Stimulated activated CD8-positive, alpha-beta memory T cell treated with anti-CD3 and anti-CD28 coated beads, Interleukin-7, amount 100 ng/mL, for 48 hours (primary cell): Measurements from ENCODE around the gene SIL1.
"Not testable (repeated sequence)": the region's sequence is repeated elsewhere in the genome, so short reads cannot be mapped to it uniquely, and the experiment has no call there.

Source experiments
- DNase-seq, 2 donors: peaks; one replicate each; pipeline ENCODE4 v3.0.0-alpha.2; 2020; ENCODE audit warnings: low read depth in 1 of 2; ENCODE audit errors: extremely low read depth in 1 of 2

Gene SIL1

GRCh38 chr5:139113892-139114291, 84.3 kb downstream of the SIL1 start:
- no peak for DNase-seq

DNA sequence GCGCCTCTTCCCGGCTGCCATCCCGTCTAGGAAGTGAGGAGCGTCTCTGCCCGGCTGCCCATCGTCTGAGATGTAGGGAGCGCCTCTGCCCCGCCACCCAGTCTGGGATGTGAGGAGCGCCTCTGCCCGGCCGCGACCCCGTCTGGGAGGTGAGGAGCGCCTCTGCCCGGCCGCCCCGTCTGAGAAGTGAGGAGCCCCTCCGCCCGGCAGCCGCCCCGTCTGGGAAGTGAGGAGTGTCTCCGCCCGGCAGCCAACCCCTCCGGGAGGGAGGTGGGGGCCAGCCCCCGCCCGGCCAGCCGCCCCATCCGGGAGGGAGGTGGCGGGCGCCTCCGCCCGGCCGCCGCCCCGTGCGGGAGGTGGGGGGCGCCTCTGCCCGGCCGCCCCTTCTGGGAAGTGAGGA, 85.8 kb downstream of the SIL1 start:
- not testable (repeated sequence) for DNase-seq

- no peak for DNase-seq
Measured at GRCh38 chr5:139110526-139111168, 87.5 kb downstream of the SIL1 start.

DNA sequence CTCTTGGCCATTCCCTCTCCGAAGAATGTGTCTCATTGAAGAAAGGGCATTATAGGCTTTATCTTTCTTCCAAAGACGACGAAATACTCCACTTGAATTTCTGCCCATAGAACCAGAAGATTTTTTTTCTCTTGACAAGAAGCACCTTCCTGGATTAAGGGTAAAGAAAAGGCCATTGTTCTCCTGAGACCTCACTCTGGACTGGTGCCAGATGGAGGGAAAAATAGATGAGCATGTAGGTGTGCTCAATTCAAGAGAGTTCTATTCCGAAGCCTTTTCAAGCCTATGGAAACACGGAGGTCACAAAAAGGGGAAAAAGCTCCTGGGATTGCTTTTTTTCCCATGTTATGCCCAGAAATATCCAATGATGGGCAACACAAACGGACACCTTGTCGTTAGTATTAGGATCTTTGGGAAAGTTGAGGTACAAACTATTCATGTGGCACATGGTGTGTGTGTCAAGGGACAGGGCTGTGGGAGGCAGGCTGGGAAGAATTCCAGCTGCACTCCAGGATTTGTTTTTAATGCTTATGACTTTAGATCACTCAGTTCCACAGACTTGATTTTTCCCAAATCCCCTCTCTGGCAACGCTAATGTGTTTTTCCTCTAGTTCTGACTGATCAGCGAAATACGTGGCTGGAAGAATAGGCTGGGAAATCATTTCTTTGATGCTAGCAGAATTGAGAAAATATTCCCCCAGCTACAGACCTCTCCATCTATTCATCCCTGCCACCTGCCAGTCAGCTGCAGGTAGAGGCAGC, 89.9 kb downstream of the SIL1 start:
- no peak for DNase-seq

DNA sequence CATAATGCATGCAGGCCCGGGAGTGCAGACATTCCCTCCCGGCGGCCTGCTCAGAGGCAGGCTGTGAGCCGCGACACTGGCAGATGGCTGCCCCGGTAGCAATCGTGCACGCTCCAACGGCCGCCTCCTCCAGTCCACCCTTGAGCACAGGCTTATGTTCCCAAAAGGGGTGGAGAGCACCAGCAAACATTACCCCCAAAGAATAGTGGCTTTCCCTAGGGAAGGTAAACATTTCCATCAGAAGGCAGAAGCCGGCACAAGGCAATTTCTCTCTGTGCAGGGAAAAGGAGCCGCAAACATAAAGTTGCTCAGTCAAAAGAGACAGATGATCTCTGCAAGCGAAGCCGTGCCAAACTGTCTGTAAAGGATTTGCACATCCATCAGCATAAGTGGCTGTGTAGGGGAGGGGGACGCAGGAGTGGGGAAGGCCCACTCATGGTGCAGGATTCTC, 92.5 kb downstream of the SIL1 start:
- DNase-seq: no peak

DNA sequence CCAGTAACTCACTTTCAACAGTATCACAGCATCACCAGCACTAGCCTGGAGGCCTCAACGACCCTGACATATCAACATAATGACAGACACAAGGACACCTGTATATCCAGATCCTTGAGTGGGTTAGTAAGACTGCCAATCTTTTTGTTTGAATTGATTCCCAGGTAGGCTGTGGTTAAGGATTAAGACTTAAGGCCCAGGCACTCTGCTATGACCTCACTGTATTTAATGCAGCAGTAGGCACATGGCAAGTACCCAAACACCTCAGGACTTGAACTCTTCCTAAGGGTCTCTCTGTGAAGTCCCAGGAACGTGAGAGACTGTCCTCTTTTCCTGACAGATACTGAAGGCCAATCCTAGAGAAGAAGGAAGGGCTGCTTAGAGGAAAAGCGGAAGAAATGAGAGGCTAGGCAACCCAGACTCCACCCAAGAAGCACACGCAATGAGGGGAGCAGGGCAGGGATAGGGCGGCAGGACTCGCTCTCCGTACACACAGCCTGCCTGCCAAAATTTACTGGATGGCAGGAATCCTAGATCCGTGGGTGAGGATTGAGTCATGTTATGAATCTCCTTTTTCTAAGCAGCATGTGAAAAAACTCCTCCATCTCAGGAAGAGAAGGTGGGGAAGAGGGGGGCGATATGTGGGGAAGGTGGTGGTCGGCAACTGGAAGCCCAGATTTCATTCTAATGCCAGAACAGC, 93.4 kb downstream of the SIL1 start:
- DNase-seq: no peak

DNA sequence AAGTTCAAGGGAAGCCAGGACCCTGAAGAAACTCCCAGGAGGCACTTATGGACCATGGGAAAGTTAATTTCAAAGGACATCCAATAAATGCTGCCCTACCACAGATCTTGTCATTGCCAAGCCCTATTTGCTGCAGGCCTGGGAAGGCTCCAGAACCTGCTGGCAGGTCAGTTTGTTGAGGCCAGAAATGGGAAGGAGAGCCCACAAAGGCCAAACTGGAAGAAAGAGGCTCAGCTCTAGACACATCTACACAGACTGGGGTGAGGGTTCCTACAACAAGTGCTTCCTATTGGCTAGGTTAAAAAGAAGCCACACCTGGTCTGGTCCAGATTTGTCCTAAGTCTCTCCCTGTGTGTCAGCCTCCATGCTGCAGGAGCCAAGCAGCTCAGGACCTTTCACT, 94.4 kb downstream of the SIL1 start:
- DNase-seq: no peak

DNA sequence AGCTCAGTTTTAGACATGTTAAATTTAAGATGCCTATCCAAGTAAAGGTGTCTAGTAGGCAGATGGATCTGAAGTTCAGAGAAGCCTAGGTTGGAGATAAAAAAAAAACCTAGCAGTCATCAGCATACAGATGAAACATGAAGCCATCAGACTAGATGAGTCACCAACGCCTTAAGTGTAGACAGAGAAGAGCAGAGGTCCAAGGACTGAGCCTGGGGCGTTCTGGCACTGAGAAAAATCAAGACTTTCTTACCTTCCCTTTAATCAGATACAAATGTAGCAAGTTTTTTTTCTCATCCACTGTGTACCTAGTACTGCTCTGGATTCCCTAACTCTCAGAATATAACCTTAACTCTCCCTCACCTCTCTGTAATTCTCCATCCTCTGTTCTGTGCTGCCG, 97.3 kb downstream of the SIL1 start:
- no peak for DNase-seq

GRCh38 chr5:139094154-139095131, 103.7 kb downstream of the SIL1 start:
- DNase-seq: no peak

GRCh38 chr5:139092741-139093343, 105.3 kb downstream of the SIL1 start:
- DNase-seq: no peak

GRCh38 chr5:139091439-139092156, 106.6 kb downstream of the SIL1 start:
- no peak for DNase-seq

DNA sequence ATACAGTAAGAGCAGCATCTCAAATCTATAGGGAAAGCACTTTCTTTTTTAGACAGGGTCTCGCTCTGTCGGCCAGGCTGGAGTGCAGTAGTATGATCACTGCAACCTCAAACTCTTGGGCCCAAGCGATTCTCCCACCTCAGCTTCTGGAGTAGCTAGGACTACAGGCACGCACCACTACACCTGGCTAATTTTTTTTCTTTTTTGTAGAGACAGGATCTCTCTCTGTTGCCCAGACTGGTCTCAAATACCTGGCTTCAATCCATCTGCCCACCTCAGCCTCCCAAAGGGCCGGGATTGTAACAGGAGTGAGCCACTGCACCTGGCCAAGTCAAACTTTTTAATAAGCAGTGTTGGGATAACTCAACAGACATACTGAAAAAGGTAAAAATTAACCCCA, 107.6 kb downstream of the SIL1 start:
- no peak for DNase-seq

DNA sequence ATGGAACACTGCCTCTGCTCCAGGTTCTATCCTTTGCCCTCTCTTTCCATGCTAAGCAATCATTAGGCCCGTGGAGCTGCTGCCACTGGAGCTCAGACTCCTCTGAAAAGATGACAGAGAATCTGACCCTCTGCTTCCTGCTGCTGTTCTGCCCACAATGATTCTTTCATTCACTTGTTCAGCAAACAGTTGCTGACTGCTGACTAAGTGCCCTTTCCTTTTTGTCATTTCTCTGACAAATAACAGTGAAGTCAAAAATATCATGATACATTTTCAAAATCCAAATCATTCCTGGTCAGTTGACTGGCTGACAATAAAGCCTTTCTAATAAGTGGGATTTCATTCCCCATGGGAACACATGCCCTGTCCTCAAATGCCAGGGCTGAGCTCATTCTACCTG, 110.1 kb downstream of the SIL1 start:
- no peak for DNase-seq

- DNase-seq: no peak
Measured at GRCh38 chr5:139082813-139083498, 115.2 kb downstream of the SIL1 start.

- DNase-seq: no peak
Measured at GRCh38 chr5:139079991-139080610, 118.1 kb downstream of the SIL1 start.

GRCh38 chr5:139079225-139079990, 118.8 kb downstream of the SIL1 start:
- DNase-seq: no peak

DNA sequence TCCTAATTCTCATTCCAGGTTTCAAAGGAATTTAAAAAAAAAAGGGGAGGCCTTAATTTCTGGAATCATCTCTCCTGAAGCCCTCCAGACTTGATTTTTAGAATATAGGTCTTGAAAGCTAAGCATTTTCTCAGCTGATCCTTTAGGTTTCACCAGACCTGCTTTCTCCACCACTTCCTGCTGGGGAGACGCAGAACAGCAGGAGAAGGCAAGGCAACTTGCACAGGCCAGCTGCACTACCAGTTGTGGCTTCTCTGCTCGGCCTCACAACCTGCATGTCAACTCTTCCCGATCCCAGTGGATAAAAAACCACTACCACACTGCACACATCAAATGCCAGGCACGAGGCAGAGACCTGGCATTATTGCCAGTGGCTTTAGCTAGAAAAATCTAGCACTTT, 119.8 kb downstream of the SIL1 start:
- no peak for DNase-seq

DNA sequence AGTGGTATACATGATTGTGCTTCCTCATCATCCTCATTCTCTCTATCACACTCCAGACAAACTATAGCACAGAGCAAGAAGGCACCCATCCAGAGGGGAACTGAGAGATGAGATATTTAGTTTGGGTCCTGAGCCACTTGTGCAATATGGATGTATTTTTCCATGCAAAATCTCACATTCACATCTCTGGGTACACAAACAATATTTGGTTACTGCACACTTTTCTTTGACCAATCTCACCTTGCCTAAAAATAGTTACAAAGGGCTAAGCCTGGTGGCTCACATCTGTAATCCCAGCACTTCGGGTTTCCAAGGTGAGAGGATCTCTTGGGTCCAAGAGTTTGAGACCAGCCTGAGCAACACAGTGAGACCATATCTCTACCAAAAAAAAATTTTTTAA, 120.3 kb downstream of the SIL1 start:
- DNase-seq: no peak
